GM20431 (cell line): ENCODE data around the gene COX14.
"Not testable (repeated sequence)": the region's sequence is repeated elsewhere in the genome, so short reads cannot be mapped to it uniquely, and the experiment has no call there.

ENCODE experiments used
- in situ Hi-C: fragments of 300-500 bp; cut with MseI, MboI; formaldehyde crosslinking; loops from one replicate; pipeline ENCODE4 v1.15.0; 2020; ENCODE audit warnings: low sequenced_read_pairs; ENCODE audit not compliant: unreplicated experiment

COX14 gene

GRCh38 chr12:50148011-50148410 lies 36.0 kb downstream of the COX14 start:
- in situ Hi-C loops: not testable (repeated sequence)

- in situ Hi-C loops: no loop called here
Observed at GRCh38 chr12:50149311-50149710, 37.3 kb downstream of the COX14 start.

GRCh38 chr12:50151047-50151687 lies 39.1 kb downstream of the COX14 start:
- in situ Hi-C loops: no loop called here

GRCh38 chr12:50154947-50155346 lies 42.9 kb downstream of the COX14 start:
- in situ Hi-C loops: not testable (repeated sequence)

GRCh38 chr12:50156641-50157040 lies 44.6 kb downstream of the COX14 start:
- in situ Hi-C loops: no loop called here

GRCh38 chr12:50157259-50157658 lies 45.2 kb downstream of the COX14 start:
- in situ Hi-C loops: no loop called here

- in situ Hi-C loops: no loop called here
Observed at GRCh38 chr12:50160643-50161042, 48.6 kb downstream of the COX14 start.

- in situ Hi-C loops: no loop called here
Observed at GRCh38 chr12:50162230-50162629, 50.2 kb downstream of the COX14 start.

- in situ Hi-C loops: no loop called here
Observed at GRCh38 chr12:50164963-50165362, 52.9 kb downstream of the COX14 start.

GRCh38 chr12:50166799-50167048 lies 54.7 kb downstream of the COX14 start:
- in situ Hi-C loops: no loop called here

GRCh38 chr12:50167049-50167828 lies 55.2 kb downstream of the COX14 start, which contains the start of gene CERS5:
CERS5 (minus strand) TSS chr12:50167369; CDS start chr12:50167297, 72 bp downstream.
- in situ Hi-C loops: no loop called here
